PC-3 (cell line): ENCODE measurements around the gene LIMS2. TPM values are rescaled to one million over a fixed set of nuclear protein-coding genes. Genes with fewer than 3 reads are reported as not detected.

Experiments
- ATAC-seq: fragments of 200-7000 bp; cut with Tn5 transposase; 2 replicates; pipeline ENCODE4 v1.9.1; 2020; ENCODE audit warnings: mild to moderate bottlenecking, moderate library complexity
- BruUV-seq: library from RNA; stranded (reverse); fragments of 400-500 nt; replicated peaks from 2 replicates; lab custom pipeline; 2021; lab: Mats Ljungman, UMichigan
- CTCF ChIA-PET: fragments of 300-600 bp; sonication (Branson Sonifier 250); formaldehyde crosslinking; loops from one replicate; lab custom pipeline; 2022; ENCODE audit warnings: antibody characterized with exemption; lab: Charles Lee
- POLR2A ChIA-PET: fragments of 300-600 bp; sonication (Branson Sonifier 250); formaldehyde crosslinking; loops from one replicate; lab custom pipeline; 2022; ENCODE audit warnings: antibody characterized with exemption; ENCODE audit not compliant: unreplicated experiment; lab: Charles Lee
- DNase-seq: peaks from one replicate; pipeline ENCODE4 v3.0.0-alpha.2; 2015
- H2AFZ ChIP-seq: fragments of 300-600 bp; sonication (generic); 2 replicates; pipeline ENCODE4 v1.6.0; 2016; ENCODE audit warnings: antibody characterized with exemption, low read length
- H3F3A ChIP-seq: fragments of 300-600 bp; sonication (generic); one replicate; pipeline ENCODE4 v1.6.0; 2017; ENCODE audit warnings: antibody characterized with exemption, low read length, control low read depth, mild to moderate bottlenecking; ENCODE audit not compliant: unreplicated experiment
- H3K27ac ChIP-seq: fragments of 300-600 bp; sonication (generic); 2 replicates; pipeline ENCODE4 v1.5.1; 2016; ENCODE audit warnings: mild to moderate bottlenecking, low read length
- H3K27me3 ChIP-seq: fragments of 300-600 bp; sonication (generic); 2 replicates; pipeline ENCODE4 v1.6.1; 2016; ENCODE audit warnings: low read length, mixed read lengths
- H3K36me3 ChIP-seq: fragments of 300-600 bp; sonication (generic); 2 replicates; pipeline ENCODE4 v1.6.1; 2016; ENCODE audit warnings: low read depth, mixed run types, low read length, mixed read lengths
- H3K4me1 ChIP-seq: fragments of 300-600 bp; sonication (generic); 2 replicates; pipeline ENCODE4 v1.5.1; 2016; ENCODE audit warnings: low read length; ENCODE audit not compliant: insufficient read depth
- H3K4me2 ChIP-seq: fragments of 300-600 bp; sonication (generic); 2 replicates; pipeline ENCODE4 v1.6.0; 2016; ENCODE audit warnings: low read length
- H3K4me3 ChIP-seq: fragments of 300-600 bp; sonication (generic); 2 replicates; pipeline ENCODE4 v1.5.1; 2016; ENCODE audit warnings: mild to moderate bottlenecking, low read length, mixed read lengths
- H3K79me2 ChIP-seq: fragments of 300-600 bp; sonication (generic); 2 replicates; pipeline ENCODE4 v1.6.1; 2017; ENCODE audit warnings: low read length, mixed read lengths
- H3K9ac ChIP-seq: fragments of 300-600 bp; sonication (generic); 2 replicates; pipeline ENCODE4 v1.6.0; 2016; ENCODE audit warnings: mild to moderate bottlenecking, low read length
- H3K9me2 ChIP-seq: fragments of 300-600 bp; sonication (generic); replicated peaks from 2 replicates; pipeline ENCODE4 v1.6.1; 2016; ENCODE audit warnings: mixed run types, low read length, mixed read lengths
- H3K9me3 ChIP-seq: fragments of 300-600 bp; sonication (generic); 2 replicates; pipeline ENCODE4 v1.6.1; 2016; ENCODE audit warnings: low read length, mixed read lengths
- H4K20me1 ChIP-seq: fragments of 300-600 bp; sonication (generic); 2 replicates; pipeline ENCODE4 v1.6.1; 2016; ENCODE audit warnings: low read length, mixed read lengths
- EZH2 ChIP-seq: fragments of 300-600 bp; sonication (generic); IDR thresholded peaks from one replicate; pipeline ENCODE4 v1.6.1; 2017; ENCODE audit warnings: antibody characterized with exemption, mild to moderate bottlenecking, low read length; ENCODE audit not compliant: unreplicated experiment
- EZH2phosphoT487 ChIP-seq: fragments of 300-600 bp; sonication (generic); IDR thresholded peaks from 2 replicates; pipeline ENCODE4 v1.6.1; 2018; ENCODE audit warnings: mild to moderate bottlenecking, antibody characterized with exemption, low read length, borderline replicate concordance
- intact Hi-C: fragments of 100-400 bp; cut with micrococcal nuclease; formaldehyde crosslinking; loops from 2 replicates; pipeline ENCODE4 v1.9.0; 2023
- total RNA-seq: library from RNA; depleted of rRNA; stranded (reverse); fragments of >200 nt; gene quantifications from 2 replicates; pipeline ENCODE4 v1.2.3, GENCODE V29; 2014
- TF ChIP-seq, protein P1 (sequence below): fragments of 300-600 bp; sonication (generic); conservative IDR thresholded peaks from 2 replicates; pipeline ENCODE4 v1.5.1; 2017; ENCODE audit warnings: antibody characterized with exemption, low read depth, mild to moderate bottlenecking, low read length

Gene LIMS2
- total RNA-seq, 1 experiment from 2014 or later = 5.0 TPM

DNA sequence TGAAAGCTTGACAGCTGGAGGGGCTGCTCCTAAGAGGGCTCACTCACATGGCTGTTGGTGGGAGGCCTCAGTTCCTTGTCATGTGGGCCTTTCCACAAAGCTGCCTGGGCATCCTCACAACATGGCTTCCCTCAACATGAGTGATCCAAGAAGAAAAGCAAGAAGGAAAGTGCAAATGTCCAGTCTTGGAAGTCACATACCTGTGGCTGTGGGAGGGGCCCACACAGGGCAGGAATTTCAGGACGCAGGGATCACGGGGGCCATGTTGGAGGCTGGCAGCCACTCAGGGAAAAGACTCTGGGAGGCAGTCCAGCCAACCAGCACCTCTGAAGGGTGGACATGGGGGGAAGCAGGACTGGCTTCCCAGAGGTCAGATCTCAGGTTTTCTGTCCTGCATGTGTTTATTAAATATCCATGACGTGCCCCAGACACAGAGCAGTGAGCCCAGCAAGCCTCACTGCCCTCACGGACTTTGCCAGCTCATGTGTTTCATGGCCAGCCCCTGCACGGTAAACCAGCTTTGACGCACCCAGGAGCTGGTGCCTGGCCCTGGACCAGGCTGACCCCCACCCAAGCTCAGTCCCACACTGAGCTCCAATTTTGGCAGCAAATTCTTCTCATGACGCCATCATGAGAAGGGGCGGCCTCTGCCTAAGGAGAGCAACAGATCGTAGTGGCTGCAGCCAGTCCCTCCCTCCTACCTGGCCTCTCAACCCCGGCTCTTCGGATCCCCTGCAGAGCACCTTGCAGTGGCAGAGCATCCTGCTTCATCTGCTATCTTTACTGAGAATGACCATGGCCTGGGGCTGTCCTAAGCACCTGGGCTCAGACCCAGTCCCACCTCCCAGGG lies 64.0 kb downstream of the LIMS2 start:
- Histone ChIP-seq H3K36me3 (no peaks in the 10 kb centered on the region), H3K9me3 (no peaks in the 10 kb centered on the region), H4K20me1 (no peaks in the 10 kb centered on the region), H2AFZ (no peak overlapping the region), H3K27ac (no peak overlapping the region), H3K4me2 (no peak overlapping the region), H3K9me2 (no peaks in the 10 kb centered on the region), H3F3A (no peaks in the 10 kb centered on the region), H3K27me3 (no peaks in the 10 kb centered on the region), H3K79me2 (no peaks in the 10 kb centered on the region), H3K4me3 (no peak overlapping the region), H3K9ac (no peak overlapping the region), H3K4me1 (peaks cover 22% of the 10 kb centered on the region)
- ChIA-PET CTCF (no interaction called here), POLR2A (no interaction called here)
- DNase-seq (no peak), ATAC-seq (no peak)
- intact Hi-C loops = no loop called here
- no TSS peak for BruUV-seq
- TF ChIP-seq EZH2 (no peak), EZH2phosphoT487 (no peak)
- TF ChIP-seq, protein P1, sequence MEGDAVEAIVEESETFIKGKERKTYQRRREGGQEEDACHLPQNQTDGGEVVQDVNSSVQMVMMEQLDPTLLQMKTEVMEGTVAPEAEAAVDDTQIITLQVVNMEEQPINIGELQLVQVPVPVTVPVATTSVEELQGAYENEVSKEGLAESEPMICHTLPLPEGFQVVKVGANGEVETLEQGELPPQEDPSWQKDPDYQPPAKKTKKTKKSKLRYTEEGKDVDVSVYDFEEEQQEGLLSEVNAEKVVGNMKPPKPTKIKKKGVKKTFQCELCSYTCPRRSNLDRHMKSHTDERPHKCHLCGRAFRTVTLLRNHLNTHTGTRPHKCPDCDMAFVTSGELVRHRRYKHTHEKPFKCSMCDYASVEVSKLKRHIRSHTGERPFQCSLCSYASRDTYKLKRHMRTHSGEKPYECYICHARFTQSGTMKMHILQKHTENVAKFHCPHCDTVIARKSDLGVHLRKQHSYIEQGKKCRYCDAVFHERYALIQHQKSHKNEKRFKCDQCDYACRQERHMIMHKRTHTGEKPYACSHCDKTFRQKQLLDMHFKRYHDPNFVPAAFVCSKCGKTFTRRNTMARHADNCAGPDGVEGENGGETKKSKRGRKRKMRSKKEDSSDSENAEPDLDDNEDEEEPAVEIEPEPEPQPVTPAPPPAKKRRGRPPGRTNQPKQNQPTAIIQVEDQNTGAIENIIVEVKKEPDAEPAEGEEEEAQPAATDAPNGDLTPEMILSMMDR = no peak

DNA sequence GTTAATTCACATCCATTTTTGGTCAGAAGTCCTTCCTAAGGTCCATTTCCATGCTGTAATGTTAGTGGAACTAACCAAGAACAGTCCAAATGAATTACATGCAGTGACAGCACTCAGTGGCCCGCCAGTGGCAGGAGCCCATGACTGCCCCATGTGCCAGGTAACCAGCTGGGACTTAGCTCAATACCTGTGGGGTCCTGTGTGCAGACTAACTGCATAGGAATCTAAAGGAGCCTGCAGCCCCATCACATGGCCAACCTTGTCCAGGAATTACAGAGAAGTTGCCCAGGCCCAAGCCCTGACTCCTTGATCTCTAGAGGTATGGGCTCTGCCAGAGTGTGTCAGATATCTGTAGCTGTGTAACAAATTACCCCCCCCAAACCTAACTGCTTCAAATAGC lies 64.8 kb downstream of the LIMS2 start:
- no peaks in the 10 kb centered on the region for H3K27me3 ChIP-seq
- no peaks in the 10 kb centered on the region for H3K9me2 ChIP-seq
- no peak overlapping the region for H3K9ac ChIP-seq
- no peak overlapping the region for H3K4me2 ChIP-seq
- no peaks in the 10 kb centered on the region for H3K79me2 ChIP-seq
- H3K27ac ChIP-seq = no peak overlapping the region
- no peaks in the 10 kb centered on the region for H4K20me1 ChIP-seq
- H3K4me3 ChIP-seq = no peak overlapping the region
- peaks cover 14% of the 10 kb centered on the region for H3K4me1 ChIP-seq
- H3F3A ChIP-seq = no peaks in the 10 kb centered on the region
- CTCF ChIA-PET = no interaction called here
- DNase-seq = no peak
- no TSS peak for BruUV-seq
- POLR2A ChIA-PET = no interaction called here
- H3K9me3 ChIP-seq = no peaks in the 10 kb centered on the region
- ATAC-seq = no peak
- TF ChIP-seq, protein P1 = no peak
- TF ChIP-seq EZH2 (no peak), EZH2phosphoT487 (no peak)
- no peaks in the 10 kb centered on the region for H3K36me3 ChIP-seq
- intact Hi-C loops = no loop called here
- H2AFZ ChIP-seq = no peak overlapping the region

DNA sequence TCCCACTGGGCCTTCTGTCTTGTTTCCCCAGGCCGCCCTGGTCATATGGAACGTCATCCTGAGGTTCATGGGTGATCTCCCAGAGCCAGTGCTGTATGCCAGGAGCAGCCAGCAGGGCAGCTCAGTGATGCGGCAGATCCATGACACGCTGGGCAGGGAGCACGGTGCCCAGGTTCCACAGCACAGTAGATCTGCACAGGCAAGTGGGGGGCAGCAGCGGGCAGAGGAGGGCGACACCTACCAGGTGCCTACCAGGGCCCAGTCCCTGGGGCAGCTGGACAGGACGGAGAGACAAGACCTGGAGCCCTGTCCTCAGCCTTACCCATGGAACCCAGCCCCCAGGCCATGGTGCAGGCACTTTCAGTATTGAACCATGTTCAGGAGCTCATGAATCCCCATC lies 65.5 kb downstream of the LIMS2 start:
- H3K4me3 ChIP-seq = no peak overlapping the region
- no peak overlapping the region for H2AFZ ChIP-seq
- H3K27me3 ChIP-seq = no peaks in the 10 kb centered on the region
- peaks cover 8% of the 10 kb centered on the region for H3K4me1 ChIP-seq
- CTCF ChIA-PET = no interaction called here
- H3K36me3 ChIP-seq = no peaks in the 10 kb centered on the region
- TF ChIP-seq EZH2phosphoT487 (no peak), EZH2 (no peak)
- TF ChIP-seq, protein P1 = no peak
- intact Hi-C loops = no loop called here
- no peaks in the 10 kb centered on the region for H3K9me2 ChIP-seq
- no TSS peak for BruUV-seq
- no peaks in the 10 kb centered on the region for H4K20me1 ChIP-seq
- no peak overlapping the region for H3K9ac ChIP-seq
- H3K4me2 ChIP-seq = no peak overlapping the region
- no peak overlapping the region for H3K27ac ChIP-seq
- POLR2A ChIA-PET = no interaction called here
- DNase-seq (no peak), ATAC-seq (no peak)
- H3F3A ChIP-seq = no peaks in the 10 kb centered on the region
- H3K79me2 ChIP-seq = no peaks in the 10 kb centered on the region
- no peaks in the 10 kb centered on the region for H3K9me3 ChIP-seq
